Stimulated activated naive CD8-positive, alpha-beta T cell treated with anti-CD3 and anti-CD28 coated beads, Interleukin-15, Interleukin-2, amounts not matched to agents 100 ng/mL and 50 ng/mL, for 24 hours (primary cell): Measurements from ENCODE around the gene GOLGA6D.
"Not testable (repeated sequence)": the region's sequence is repeated elsewhere in the genome, so short reads cannot be mapped to it uniquely, and the experiment has no call there.

Experiments
- H3K27ac Mint-ChIP-seq: one replicate; pipeline ENCODE4 v1.8.0; 2021; ENCODE audit warnings: mild to moderate bottlenecking, mixed read lengths
- H3K27me3 Mint-ChIP-seq: one replicate; pipeline ENCODE4 v1.8.0; 2021; ENCODE audit warnings: mixed read lengths
- H3K36me3 Mint-ChIP-seq: one replicate; pipeline ENCODE4 v1.8.0; 2021; ENCODE audit warnings: low read depth, mixed read lengths
- H3K4me1 Mint-ChIP-seq: one replicate; pipeline ENCODE4 v1.8.0; 2021; ENCODE audit warnings: low read depth, mixed read lengths
- H3K4me3 Mint-ChIP-seq: one replicate; pipeline ENCODE4 v1.8.0; 2021; ENCODE audit warnings: mild to moderate bottlenecking, mixed read lengths
- H3K9me3 Mint-ChIP-seq: one replicate; pipeline ENCODE4 v1.8.0; 2021; ENCODE audit warnings: mixed read lengths

The GOLGA6D gene

DNA sequence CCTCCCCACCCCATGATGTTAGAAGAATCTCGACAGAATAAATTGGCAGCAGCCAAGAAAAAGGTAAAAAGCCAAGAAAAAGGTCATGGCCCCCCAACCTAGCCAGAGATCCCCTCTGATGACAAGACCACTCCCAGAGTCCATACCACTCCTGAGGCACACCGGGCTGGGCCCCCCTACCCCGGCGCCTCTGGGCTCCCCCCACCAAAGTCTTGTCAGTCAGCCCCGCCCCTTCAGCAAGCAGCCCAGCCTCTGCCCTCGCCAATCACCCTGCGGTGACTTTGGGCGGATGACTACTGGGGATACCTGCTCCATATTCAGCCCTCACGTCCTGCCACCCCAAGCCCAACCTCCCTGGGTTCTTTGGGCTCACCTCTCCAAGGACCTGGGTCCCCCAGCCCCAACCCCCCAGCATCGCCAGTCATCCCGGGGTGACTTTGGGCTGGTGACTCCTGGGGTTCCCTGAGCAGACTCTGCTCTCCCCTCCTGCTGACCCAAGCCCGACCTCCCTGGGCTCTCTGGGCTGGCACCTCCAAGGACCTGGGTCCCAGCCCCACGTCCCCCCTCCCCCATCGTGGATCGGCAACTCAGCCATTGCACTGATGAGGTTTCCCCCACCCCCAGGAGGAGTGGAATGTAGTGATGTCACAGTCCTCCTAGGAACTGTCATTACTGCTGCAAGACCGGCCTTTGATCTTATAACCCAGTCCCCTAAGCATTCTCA lies 23.9 kb upstream of the GOLGA6D start:
- H3K27me3 Mint-ChIP-seq, H3K36me3 Mint-ChIP-seq, H3K27ac Mint-ChIP-seq, H3K4me3 Mint-ChIP-seq, H3K4me1 Mint-ChIP-seq, H3K9me3 Mint-ChIP-seq: not testable (repeated sequence)

GRCh38 chr15:75259873-75260272 lies 22.8 kb upstream of the GOLGA6D start:
- not testable (repeated sequence) for H3K36me3 Mint-ChIP-seq, H3K4me3 Mint-ChIP-seq, H3K27ac Mint-ChIP-seq, H3K27me3 Mint-ChIP-seq, H3K4me1 Mint-ChIP-seq, H3K9me3 Mint-ChIP-seq

GRCh38 chr15:75273751-75274359 lies 8.8 kb upstream of the GOLGA6D start:
- not testable (repeated sequence) for H3K4me3 Mint-ChIP-seq, H3K36me3 Mint-ChIP-seq, H3K9me3 Mint-ChIP-seq, H3K27ac Mint-ChIP-seq, H3K4me1 Mint-ChIP-seq, H3K27me3 Mint-ChIP-seq

DNA sequence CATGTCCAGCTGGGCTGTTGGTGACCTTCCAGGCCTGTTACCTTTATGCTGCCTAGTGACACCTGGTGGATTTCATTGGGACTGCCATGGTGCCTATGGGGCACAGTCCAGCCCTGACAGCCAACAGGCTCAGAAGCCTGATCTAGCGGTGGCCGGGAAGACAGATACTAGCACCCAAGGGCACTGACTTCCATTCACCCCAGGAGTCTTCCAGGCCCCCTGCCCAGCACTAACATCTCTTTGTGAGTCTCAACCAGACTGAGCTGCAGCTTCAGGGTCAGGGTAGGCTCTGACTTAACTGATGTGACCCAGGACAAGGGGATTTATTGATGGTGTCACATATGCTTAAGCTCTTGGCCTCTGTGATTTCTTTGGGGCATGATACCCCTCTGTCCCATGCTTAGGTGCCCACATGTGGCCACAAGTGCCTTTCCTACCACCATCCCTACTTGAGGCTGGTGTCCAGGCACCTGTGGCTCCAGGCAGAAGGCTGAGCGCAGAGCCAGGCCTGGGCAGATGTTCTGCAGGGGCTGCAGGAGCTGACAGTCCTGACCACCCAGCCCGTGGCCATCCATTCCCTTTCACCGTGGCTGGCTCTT lies 8.0 kb upstream of the GOLGA6D start:
- not testable (repeated sequence) for H3K4me3 Mint-ChIP-seq, H3K36me3 Mint-ChIP-seq, H3K27me3 Mint-ChIP-seq, H3K4me1 Mint-ChIP-seq, H3K27ac Mint-ChIP-seq, H3K9me3 Mint-ChIP-seq

- H3K4me3 Mint-ChIP-seq, H3K27me3 Mint-ChIP-seq, H3K9me3 Mint-ChIP-seq, H3K36me3 Mint-ChIP-seq, H3K4me1 Mint-ChIP-seq, H3K27ac Mint-ChIP-seq: not testable (repeated sequence)
These were observed 7.0 kb upstream of the GOLGA6D start for GRCh38 chr15:75275617-75276016.

DNA sequence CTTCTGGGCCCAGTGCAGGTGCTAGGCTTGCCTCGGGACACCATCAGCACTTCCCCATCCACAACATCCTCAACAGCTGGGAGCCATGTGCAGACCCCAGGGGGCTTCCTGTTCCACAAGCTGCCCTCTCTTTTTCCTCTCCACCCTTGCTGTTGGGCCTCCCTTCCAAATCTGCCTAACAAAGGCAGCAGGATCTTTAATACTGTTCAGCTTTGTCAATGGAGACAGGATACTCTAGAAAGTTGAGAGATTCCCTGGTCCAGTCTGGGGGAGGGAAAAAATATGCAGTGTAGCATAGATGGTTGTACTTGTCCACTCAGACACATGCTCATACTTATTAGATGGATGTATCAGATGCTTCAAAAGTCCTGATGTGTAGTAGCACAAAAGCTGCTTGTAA lies 4.1 kb upstream of the GOLGA6D start:
- not testable (repeated sequence) for H3K36me3 Mint-ChIP-seq, H3K4me1 Mint-ChIP-seq, H3K9me3 Mint-ChIP-seq, H3K27me3 Mint-ChIP-seq, H3K4me3 Mint-ChIP-seq, H3K27ac Mint-ChIP-seq

DNA sequence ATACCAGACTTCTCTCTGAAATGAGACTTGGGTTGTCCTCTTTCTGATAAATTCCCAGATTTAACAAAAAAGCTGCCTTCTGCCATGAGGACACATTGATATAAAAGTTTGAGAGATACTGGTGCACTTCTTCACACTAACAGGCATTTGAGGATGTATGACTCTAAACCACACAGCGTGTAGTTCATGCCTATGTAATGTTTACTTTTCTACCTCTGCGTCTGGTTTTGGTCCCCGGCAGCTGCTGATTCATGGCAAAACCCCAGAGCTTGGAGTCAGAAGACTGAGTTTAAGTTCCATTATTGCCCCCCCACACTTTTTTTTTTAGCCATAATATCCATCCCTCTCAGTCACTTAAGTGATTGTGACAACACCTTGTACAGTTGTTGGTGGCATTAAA lies 1.5 kb downstream of the GOLGA6D start:
- H3K4me3 Mint-ChIP-seq, H3K9me3 Mint-ChIP-seq, H3K4me1 Mint-ChIP-seq, H3K27ac Mint-ChIP-seq, H3K27me3 Mint-ChIP-seq, H3K36me3 Mint-ChIP-seq: not testable (repeated sequence)

- H3K4me3 Mint-ChIP-seq, H3K27me3 Mint-ChIP-seq, H3K36me3 Mint-ChIP-seq, H3K4me1 Mint-ChIP-seq, H3K27ac Mint-ChIP-seq, H3K9me3 Mint-ChIP-seq: not testable (repeated sequence)
These were observed 11.0 kb downstream of the GOLGA6D start for GRCh38 chr15:75293660-75294059.

- not testable (repeated sequence) for H3K9me3 Mint-ChIP-seq, H3K36me3 Mint-ChIP-seq, H3K27ac Mint-ChIP-seq, H3K4me1 Mint-ChIP-seq, H3K27me3 Mint-ChIP-seq, H3K4me3 Mint-ChIP-seq
These were observed 16.1 kb downstream of the GOLGA6D start for GRCh38 chr15:75298541-75299310.

DNA sequence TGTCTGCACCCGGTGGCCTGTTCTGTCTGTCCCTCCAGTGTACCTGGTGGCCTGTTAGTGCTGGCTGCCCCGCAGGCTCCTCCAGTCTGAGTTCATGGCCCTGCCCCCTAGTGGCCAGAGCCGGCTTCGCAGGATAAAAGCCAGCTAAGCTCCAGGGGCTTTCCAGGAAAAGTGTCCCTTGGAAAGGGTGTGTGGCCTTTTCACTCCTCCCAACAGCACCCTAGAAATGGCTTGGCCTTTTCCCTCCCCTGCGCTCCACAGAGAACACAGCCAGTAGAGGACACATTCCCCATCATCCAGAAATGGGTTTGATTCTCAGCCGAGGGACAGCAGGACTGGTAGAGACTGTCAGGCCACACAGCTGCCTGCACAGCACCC lies 16.7 kb downstream of the GOLGA6D start:
- not testable (repeated sequence) for H3K4me1 Mint-ChIP-seq, H3K9me3 Mint-ChIP-seq, H3K4me3 Mint-ChIP-seq, H3K27me3 Mint-ChIP-seq, H3K27ac Mint-ChIP-seq, H3K36me3 Mint-ChIP-seq

- H3K27ac Mint-ChIP-seq, H3K4me1 Mint-ChIP-seq, H3K36me3 Mint-ChIP-seq, H3K4me3 Mint-ChIP-seq, H3K9me3 Mint-ChIP-seq: not testable (repeated sequence)
- peaks cover 17% of the 10 kb centered on the region for H3K27me3 Mint-ChIP-seq
These were observed 17.4 kb downstream of the GOLGA6D start for GRCh38 chr15:75300026-75300425.

DNA sequence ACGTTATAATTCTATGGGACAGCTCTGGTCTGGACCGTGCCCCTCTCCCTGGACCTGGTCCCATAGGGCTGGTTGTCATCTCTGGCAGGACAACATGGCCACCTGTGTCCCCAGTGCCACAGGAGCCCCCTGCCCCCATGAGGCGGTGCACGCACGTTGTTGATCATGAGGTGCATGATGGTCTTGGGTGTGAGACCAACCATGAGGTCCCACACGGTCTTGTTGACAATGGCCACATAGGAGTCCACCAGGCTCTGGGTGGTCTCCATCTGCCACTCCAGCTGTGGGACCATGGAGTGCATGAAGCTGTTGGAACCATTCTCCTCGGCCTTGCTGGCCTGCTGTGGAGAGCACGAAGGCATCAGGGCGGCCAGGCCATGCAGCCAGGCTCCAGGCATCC lies 19.7 kb downstream of the GOLGA6D start:
- Mint-ChIP-seq H3K27me3 (peaks cover 34% of the 10 kb centered on the region), H3K9me3 (no peaks in the 10 kb centered on the region), H3K4me1 (no peaks in the 10 kb centered on the region), H3K27ac (no peak overlapping the region), H3K4me3 (no peak overlapping the region), H3K36me3 (no peaks in the 10 kb centered on the region)

- peaks cover 39% of the 10 kb centered on the region for H3K27me3 Mint-ChIP-seq
- not testable (repeated sequence) for H3K36me3 Mint-ChIP-seq, H3K27ac Mint-ChIP-seq, H3K9me3 Mint-ChIP-seq, H3K4me1 Mint-ChIP-seq, H3K4me3 Mint-ChIP-seq
These were observed 20.1 kb downstream of the GOLGA6D start for GRCh38 chr15:75302753-75303152.

GRCh38 chr15:75306188-75306587 lies 23.6 kb downstream of the GOLGA6D start:
- Mint-ChIP-seq H3K27ac (no peak overlapping the region), H3K36me3 (no peaks in the 10 kb centered on the region), H3K4me1 (no peaks in the 10 kb centered on the region), H3K4me3 (no peak overlapping the region), H3K27me3 (peaks cover 52% of the 10 kb centered on the region), H3K9me3 (no peaks in the 10 kb centered on the region)

GRCh38 chr15:75307778-75308390 lies 25.2 kb downstream of the GOLGA6D start:
- Mint-ChIP-seq H3K27ac (no peak overlapping the region), H3K36me3 (no peaks in the 10 kb centered on the region), H3K4me1 (peaks cover 8% of the 10 kb centered on the region), H3K27me3 (peaks cover 56% of the 10 kb centered on the region), H3K4me3 (no peak overlapping the region), H3K9me3 (no peaks in the 10 kb centered on the region)
